GM23338 (cell line): ENCODE results near the gene CGNL1. TPM values are rescaled to one million over a fixed set of nuclear protein-coding genes. Genes with fewer than 3 reads are reported as not detected.

Experiments
- ATAC-seq: fragments of 200-7000 bp; cut with Tn5 transposase; 3 replicates; pipeline ENCODE4 v1.9.1; 2020
- DNase-seq: peaks from one replicate; pipeline ENCODE4 v3.0.0-alpha.2; 2015; ENCODE audit warnings: low spot score
- H2AFZ ChIP-seq: fragments of 200-600 bp; sonication (generic); 2 replicates; pipeline ENCODE4 v1.8.0; 2016; ENCODE audit warnings: antibody characterized with exemption, mild to moderate bottlenecking, moderate library complexity
- H3F3A ChIP-seq: fragments of 200-600 bp; sonication (generic); replicated peaks from 2 replicates; pipeline ENCODE4 v1.8.0; 2017; ENCODE audit warnings: antibody characterized with exemption, mixed run types, low read depth
- H3K27ac ChIP-seq: fragments of 200-600 bp; sonication (generic); 2 replicates; pipeline ENCODE4 v1.6.1; 2016; ENCODE audit warnings: low read depth
- H3K27me3 ChIP-seq: fragments of 200-600 bp; sonication (generic); 2 replicates; pipeline ENCODE4 v1.8.0; 2016; ENCODE audit warnings: mild to moderate bottlenecking, mixed run types, moderate library complexity; ENCODE audit not compliant: insufficient read depth
- H3K36me3 ChIP-seq: fragments of 200-600 bp; sonication (generic); 2 replicates; pipeline ENCODE4 v1.8.0; 2016; ENCODE audit warnings: mild to moderate bottlenecking; ENCODE audit not compliant: insufficient read depth
- H3K4me1 ChIP-seq: fragments of 200-600 bp; sonication (generic); 2 replicates; pipeline ENCODE4 v1.8.0; 2016; ENCODE audit warnings: mild to moderate bottlenecking, moderate library complexity; ENCODE audit not compliant: insufficient read depth
- H3K4me2 ChIP-seq: fragments of 200-600 bp; sonication (generic); 2 replicates; pipeline ENCODE4 v1.7.1; 2017; ENCODE audit warnings: mixed run types
- H3K4me3 ChIP-seq: fragments of 200-600 bp; sonication (generic); 2 replicates; pipeline ENCODE4 v1.6.1; 2016; ENCODE audit warnings: mixed run types
- H3K79me2 ChIP-seq: fragments of 200-600 bp; sonication (generic); replicated peaks from 2 replicates; pipeline ENCODE4 v1.8.0; 2017; ENCODE audit warnings: mild to moderate bottlenecking; ENCODE audit not compliant: insufficient read depth
- H3K9me2 ChIP-seq: fragments of 200-600 bp; sonication (generic); 2 replicates; pipeline ENCODE4 v1.8.0; 2017; ENCODE audit not compliant: insufficient read depth
- H4K20me1 ChIP-seq: fragments of 200-600 bp; sonication (generic); replicated peaks from 2 replicates; pipeline ENCODE4 v1.8.0; 2017; ENCODE audit warnings: mild to moderate bottlenecking; ENCODE audit not compliant: insufficient read depth
- H3K27ac Mint-ChIP-seq: 2 replicates; pipeline ENCODE4 v1.8.0; 2020; ENCODE audit warnings: inconsistent platforms, mild to moderate bottlenecking, moderate library complexity, mixed read lengths
- H3K27me3 Mint-ChIP-seq: 3 replicates; pipeline ENCODE4 v1.8.0; 2022; ENCODE audit warnings: low read depth, mild to moderate bottlenecking, moderate library complexity, mixed read lengths, inconsistent platforms; ENCODE audit not compliant: insufficient read depth, poor library complexity
- H3K36me3 Mint-ChIP-seq: 3 replicates; pipeline ENCODE4 v1.8.0; 2021; ENCODE audit warnings: low read depth, mild to moderate bottlenecking, inconsistent platforms, moderate library complexity, mixed read lengths
- H3K4me1 Mint-ChIP-seq: 3 replicates; pipeline ENCODE4 v1.8.0; 2020; ENCODE audit warnings: mild to moderate bottlenecking, inconsistent platforms, mixed read lengths
- H3K4me3 Mint-ChIP-seq: 3 replicates; pipeline ENCODE4 v1.8.0; 2021; ENCODE audit warnings: moderate library complexity, mild to moderate bottlenecking, inconsistent platforms, mixed read lengths
- H3K9me3 Mint-ChIP-seq: 3 replicates; pipeline ENCODE4 v1.8.0; 2020; ENCODE audit warnings: moderate library complexity, mild to moderate bottlenecking, inconsistent platforms, mixed read lengths
- CTCF ChIP-seq, 2 experiments: fragments of 200-600 bp in 1 of 2; sonication (generic) in 1 of 2; conservative IDR thresholded peaks; 2 replicates each; pipeline versions ENCODE4 v1.5.1 to v1.6.1; 2016 to 2017; ENCODE audit warnings: antibody characterized with exemption in 2 of 2, low read depth in 2 of 2, mild to moderate bottlenecking in 2 of 2, moderate library complexity in 1 of 2
- ETS1 ChIP-seq: IDR thresholded peaks from 2 replicates; pipeline ENCODE4 v1.6.1; 2016; ENCODE audit warnings: antibody characterized with exemption
- EZH2 ChIP-seq: fragments of 200-600 bp; sonication (generic); IDR thresholded peaks from one replicate; pipeline ENCODE4 v1.8.0; 2017; ENCODE audit warnings: antibody characterized with exemption, mild to moderate bottlenecking, low read depth; ENCODE audit not compliant: unreplicated experiment
- EZH2phosphoT487 ChIP-seq: fragments of 200-600 bp; sonication (generic); IDR thresholded peaks from one replicate; pipeline ENCODE4 v1.8.1; 2018; ENCODE audit warnings: antibody characterized with exemption; ENCODE audit not compliant: unreplicated experiment
- JUNB ChIP-seq: IDR thresholded peaks from one replicate; pipeline ENCODE4 v1.6.1; 2016; ENCODE audit warnings: antibody characterized with exemption; ENCODE audit not compliant: unreplicated experiment
- NANOG ChIP-seq: IDR thresholded peaks from 2 replicates; pipeline ENCODE4 v1.6.1; 2016; ENCODE audit warnings: antibody characterized with exemption, borderline replicate concordance
- POLR2AphosphoS5 ChIP-seq: IDR thresholded peaks from 2 replicates; pipeline ENCODE4 v1.6.1; 2016; ENCODE audit warnings: antibody characterized with exemption, low read depth
- STAT1 ChIP-seq: IDR thresholded peaks from one replicate; pipeline ENCODE4 v1.6.1; 2016; ENCODE audit warnings: antibody characterized with exemption; ENCODE audit not compliant: unreplicated experiment
- ZNF114 ChIP-seq: fragments of 250-450 bp; sonication (Bioruptor Pico); IDR thresholded peaks from 2 replicates; pipeline ENCODE4 v1.5.0; 2020; ENCODE audit warnings: mild to moderate bottlenecking, moderate library complexity
- ZNF331 ChIP-seq: fragments of 250-450 bp; sonication (Bioruptor Pico); IDR thresholded peaks from 2 replicates; pipeline ENCODE4 v1.5.0; 2020; ENCODE audit warnings: low read depth, mild to moderate bottlenecking, moderate library complexity
- polyA plus RNA-seq: library from polyadenylated mRNA; unstranded; fragments of >200 nt; fragmentation: Nextera tagmentation; extraction: Ambion mirVana; gene quantifications from 2 replicates; pipeline ENCODE4 v1.2.1, GENCODE V29; 2016
- total RNA-seq: library from RNA; depleted of rRNA; stranded (reverse); fragments of >200 nt; shearing (Covaris generic); gene quantifications from 2 replicates; pipeline ENCODE4 v1.2.3, GENCODE V29; 2014
- TF ChIP-seq, protein P1 (sequence below): IDR thresholded peaks from one replicate; pipeline ENCODE4 v1.6.1; 2018; ENCODE audit warnings: antibody characterized with exemption; ENCODE audit not compliant: unreplicated experiment

Gene CGNL1
- total and polyA plus RNA-seq, 2 experiments from 2014 or later: 20.0 to 57.8 TPM

GRCh38 chr15:57566834-57567233, 190.5 kb downstream of the CGNL1 start (continued):
- TF ChIP-seq, protein P1, sequence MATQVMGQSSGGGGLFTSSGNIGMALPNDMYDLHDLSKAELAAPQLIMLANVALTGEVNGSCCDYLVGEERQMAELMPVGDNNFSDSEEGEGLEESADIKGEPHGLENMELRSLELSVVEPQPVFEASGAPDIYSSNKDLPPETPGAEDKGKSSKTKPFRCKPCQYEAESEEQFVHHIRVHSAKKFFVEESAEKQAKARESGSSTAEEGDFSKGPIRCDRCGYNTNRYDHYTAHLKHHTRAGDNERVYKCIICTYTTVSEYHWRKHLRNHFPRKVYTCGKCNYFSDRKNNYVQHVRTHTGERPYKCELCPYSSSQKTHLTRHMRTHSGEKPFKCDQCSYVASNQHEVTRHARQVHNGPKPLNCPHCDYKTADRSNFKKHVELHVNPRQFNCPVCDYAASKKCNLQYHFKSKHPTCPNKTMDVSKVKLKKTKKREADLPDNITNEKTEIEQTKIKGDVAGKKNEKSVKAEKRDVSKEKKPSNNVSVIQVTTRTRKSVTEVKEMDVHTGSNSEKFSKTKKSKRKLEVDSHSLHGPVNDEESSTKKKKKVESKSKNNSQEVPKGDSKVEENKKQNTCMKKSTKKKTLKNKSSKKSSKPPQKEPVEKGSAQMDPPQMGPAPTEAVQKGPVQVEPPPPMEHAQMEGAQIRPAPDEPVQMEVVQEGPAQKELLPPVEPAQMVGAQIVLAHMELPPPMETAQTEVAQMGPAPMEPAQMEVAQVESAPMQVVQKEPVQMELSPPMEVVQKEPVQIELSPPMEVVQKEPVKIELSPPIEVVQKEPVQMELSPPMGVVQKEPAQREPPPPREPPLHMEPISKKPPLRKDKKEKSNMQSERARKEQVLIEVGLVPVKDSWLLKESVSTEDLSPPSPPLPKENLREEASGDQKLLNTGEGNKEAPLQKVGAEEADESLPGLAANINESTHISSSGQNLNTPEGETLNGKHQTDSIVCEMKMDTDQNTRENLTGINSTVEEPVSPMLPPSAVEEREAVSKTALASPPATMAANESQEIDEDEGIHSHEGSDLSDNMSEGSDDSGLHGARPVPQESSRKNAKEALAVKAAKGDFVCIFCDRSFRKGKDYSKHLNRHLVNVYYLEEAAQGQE: no peak
- TF ChIP-seq ZNF114 (CRISPR knock-in tag) (no peak), NANOG (no peak)

GRCh38 chr15:57567891-57568290, 191.6 kb downstream of the CGNL1 start:
- TF ChIP-seq ETS1: no peak
- TF ChIP-seq, protein P1: no peak
- no peak for TF ChIP-seq EZH2
- TF ChIP-seq ZNF331 (CRISPR knock-in tag): no peak
- no peak for TF ChIP-seq CTCF (conservative IDR thresholded peaks at IDR 0.05; ENCODE audit: low read depth in 2 of 2)
- TF ChIP-seq STAT1: no peak
- no peak for TF ChIP-seq ZNF114 (CRISPR knock-in tag)
- TF ChIP-seq POLR2AphosphoS5: no peak
- no peak for TF ChIP-seq JUNB
- no peak for TF ChIP-seq EZH2phosphoT487
- no peaks in the 10 kb centered on the region for H3K9me2 ChIP-seq
- DNase-seq (no peak), ATAC-seq (no peak)
- Mint-ChIP-seq H3K36me3 (no peaks in the 10 kb centered on the region), H3K4me1 (peaks cover 15% of the 10 kb centered on the region), H3K9me3 (no peaks in the 10 kb centered on the region), H3K27me3 (peaks cover 1% of the 10 kb centered on the region), H3K4me3 (no peak overlapping the region), H3K27ac (no peak overlapping the region)
- no peak overlapping the region for H2AFZ ChIP-seq
- no peaks in the 10 kb centered on the region for H4K20me1 ChIP-seq
- no peak overlapping the region for H3K27ac ChIP-seq
- peaks cover 7% of the 10 kb centered on the region; the same call in 1 of the 2 replicates for H3K4me1 ChIP-seq
- no peaks in the 10 kb centered on the region for H3K27me3 ChIP-seq
- H3F3A ChIP-seq: no peaks in the 10 kb centered on the region
- H3K4me2 ChIP-seq: no peak overlapping the region
- no peaks in the 10 kb centered on the region for H3K36me3 ChIP-seq
- no peaks in the 10 kb centered on the region for H3K79me2 ChIP-seq
- no peak overlapping the region for H3K4me3 ChIP-seq
